GM18498 (cell line): Measurements from ENCODE around the gene RPS8.
"Not testable (repeated sequence)": the region's sequence is repeated elsewhere in the genome, so short reads cannot be mapped to it uniquely, and the experiment has no call there.

ENCODE experiments used
- ATAC-seq: cut with Tn5 transposase; IDR thresholded peaks from one replicate; pipeline ENCODE4 v1.9.1; 2021; ENCODE audit warnings: mild to moderate bottlenecking, moderate library complexity; ENCODE audit not compliant: unreplicated experiment

Gene RPS8

DNA sequence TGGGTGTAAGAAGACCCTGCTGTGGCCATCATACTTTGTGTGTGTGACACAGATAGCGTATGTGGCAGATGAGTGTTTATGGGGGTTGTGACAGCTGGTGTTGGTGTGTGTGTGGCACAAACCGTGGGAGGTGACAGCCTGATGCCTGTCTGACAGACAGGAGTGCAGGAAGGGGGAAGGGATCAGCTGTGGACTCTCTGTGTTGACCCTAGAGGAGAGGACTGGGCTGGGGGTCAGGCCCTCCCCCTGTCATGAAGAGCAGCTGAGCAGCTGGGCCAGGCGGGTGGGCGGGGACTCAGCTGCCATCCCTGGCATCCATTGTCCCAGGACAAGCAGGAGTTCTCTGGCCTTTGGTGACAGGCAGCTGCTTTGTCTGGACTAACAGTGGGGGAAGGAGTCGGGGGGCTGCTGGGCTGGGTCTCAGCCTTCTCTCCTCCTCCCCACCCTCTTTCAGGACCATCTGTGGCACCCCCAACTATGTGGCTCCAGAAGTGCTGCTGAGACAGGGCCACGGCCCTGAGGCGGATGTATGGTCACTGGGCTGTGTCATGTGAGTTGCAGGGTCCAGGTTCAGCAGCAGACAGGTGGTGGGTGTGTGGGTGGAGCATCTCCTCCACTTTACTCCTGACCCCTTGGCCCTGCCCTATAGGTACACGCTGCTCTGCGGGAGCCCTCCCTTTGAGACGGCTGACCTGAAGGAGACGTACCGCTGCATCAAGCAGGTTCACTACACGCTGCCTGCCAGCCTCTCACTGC is 27.1 kb downstream of the RPS8 start:
- no peak for ATAC-seq

DNA sequence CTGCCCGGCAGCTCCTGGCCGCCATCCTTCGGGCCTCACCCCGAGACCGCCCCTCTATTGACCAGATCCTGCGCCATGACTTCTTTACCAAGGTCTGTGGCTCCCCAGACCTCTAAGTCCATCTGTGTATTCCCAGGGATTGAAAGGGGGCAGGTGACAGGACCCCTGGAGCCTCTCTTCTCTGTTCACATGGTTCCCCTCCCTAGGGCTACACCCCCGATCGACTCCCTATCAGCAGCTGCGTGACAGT is 27.6 kb downstream of the RPS8 start:
- no peak for ATAC-seq

DNA sequence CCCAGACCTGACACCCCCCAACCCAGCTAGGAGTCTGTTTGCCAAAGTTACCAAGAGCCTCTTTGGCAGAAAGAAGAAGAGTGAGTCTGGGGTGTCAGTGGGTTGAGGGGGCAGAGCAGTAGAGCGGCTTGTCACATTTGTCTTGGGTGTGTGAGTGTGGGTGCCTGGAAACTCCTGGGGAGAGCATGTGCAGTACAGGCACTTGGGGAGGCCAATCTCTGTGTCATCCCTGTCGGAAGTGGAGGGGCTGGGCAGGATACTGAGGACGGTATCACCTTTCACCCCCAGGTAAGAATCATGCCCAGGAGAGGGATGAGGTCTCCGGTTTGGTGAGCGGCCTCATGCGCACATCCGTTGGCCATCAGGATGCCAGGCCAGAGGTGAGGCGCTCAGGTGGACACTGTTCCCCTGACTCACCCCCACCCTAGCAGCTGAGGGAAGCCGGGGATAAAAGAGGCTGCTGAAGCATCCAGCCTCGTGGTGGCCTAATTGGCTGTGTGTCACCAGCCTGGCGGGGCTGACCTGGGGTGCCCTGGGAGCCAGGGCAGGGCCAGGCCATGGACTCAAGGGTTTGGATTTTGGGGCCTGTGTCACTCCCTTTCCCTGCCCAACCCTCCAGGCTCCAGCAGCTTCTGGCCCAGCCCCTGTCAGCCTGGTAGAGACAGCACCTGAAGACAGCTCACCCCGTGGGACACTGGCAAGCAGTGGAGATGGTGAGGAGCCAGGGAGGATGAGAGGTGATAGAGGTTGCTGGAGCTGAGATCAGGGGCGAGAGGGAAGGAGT is 28.2 kb downstream of the RPS8 start:
- no peak for ATAC-seq

DNA sequence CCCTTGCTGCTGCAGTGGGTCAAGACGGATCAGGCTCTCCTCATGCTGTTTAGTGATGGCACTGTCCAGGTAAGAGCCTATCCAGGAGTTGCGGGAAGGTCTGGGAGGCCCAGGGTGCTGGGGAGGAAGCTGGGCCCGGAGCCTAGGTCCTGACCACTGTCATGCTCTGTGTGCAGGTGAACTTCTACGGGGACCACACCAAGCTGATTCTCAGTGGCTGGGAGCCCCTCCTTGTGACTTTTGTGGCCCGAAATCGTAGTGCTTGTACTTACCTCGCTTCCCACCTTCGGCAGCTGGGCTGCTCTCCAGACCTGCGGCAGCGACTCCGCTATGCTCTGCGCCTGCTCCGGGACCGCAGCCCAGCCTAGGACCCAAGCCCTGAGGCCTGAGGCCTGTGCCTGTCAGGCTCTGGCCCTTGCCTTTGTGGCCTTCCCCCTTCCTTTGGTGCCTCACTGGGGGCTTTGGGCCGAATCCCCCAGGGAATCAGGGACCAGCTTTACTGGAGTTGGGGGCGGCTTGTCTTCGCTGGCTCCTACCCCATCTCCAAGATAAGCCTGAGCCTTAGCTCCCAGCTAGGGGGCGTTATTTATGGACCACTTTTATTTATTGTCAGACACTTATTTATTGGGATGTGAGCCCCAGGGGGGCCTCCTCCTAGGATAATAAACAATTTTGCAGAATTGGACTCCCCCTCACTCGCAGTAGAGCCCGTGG is 30.1 kb downstream of the RPS8 start:
- no peak for ATAC-seq

DNA sequence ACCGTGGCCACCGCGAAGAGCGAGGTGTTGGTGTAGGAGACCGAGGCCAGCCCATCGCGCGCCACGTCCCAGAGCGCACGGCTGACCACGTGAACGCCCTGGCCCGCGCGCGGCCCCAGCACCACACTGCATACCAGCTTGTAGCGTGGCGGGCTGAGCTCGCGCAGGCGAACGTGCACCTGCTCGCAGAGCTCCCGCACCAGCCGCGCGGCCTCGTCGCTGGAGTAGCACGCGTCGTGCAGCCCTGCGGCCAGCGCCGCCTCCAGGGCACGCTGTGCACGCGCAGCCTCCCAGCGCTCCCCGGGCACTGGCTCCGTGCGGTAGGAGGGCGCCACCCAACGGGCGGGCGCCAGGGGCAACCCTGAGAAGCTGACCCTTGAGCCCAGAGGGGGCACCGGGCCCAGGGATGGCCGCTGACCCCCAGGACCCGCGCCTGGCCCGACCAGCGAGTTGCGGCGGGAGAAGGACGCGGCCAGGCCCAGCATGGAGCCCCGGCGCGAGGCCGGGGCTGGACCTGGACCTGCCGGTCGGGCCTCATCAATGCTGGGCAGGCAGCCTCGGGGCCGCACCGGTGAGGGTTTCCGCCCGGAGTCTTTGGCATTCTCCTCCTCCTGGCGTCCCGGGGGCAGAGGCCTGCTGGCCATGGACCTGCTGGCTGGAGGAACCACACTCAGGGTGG is 30.8 kb downstream of the RPS8 start:
- ATAC-seq: no peak

DNA sequence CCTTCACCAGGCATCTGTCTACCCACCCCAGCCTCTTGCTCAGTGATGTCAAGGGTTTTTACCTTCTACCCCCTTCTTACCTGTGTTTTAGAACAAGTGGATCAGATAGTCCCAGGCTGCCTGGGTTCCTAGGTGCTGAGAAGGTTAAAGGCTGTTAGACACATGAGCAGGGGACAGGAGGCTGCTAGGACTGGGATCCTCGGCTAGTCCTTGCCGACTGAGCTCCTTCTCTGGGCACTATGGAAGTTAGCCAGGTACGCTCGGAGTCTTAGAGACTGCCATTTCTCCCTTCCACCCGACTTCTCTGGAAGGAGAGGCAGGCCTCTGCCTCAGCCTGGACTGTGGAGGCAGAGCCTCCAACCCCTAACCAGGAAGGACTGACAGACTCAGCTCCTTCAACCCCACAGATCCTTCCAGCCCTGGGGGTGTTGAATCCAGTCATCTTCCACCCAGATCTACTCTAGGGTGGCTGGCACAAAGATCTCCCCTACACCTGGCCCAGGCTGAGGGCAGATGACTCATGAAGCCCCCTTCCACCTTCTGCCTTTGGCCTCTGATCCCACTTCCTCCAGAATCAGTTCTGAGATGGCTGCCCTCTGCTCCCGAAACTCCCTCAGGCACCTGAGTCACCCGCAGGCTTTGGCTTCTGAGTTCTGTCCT is 31.5 kb downstream of the RPS8 start, which contains the start of gene DYNLT4:
TSS of gene DYNLT4 (minus strand) at position 648 of the 660 bp plus-strand sequence. CDS start 683 bp downstream, outside the sequence.
- no peak for ATAC-seq

DNA sequence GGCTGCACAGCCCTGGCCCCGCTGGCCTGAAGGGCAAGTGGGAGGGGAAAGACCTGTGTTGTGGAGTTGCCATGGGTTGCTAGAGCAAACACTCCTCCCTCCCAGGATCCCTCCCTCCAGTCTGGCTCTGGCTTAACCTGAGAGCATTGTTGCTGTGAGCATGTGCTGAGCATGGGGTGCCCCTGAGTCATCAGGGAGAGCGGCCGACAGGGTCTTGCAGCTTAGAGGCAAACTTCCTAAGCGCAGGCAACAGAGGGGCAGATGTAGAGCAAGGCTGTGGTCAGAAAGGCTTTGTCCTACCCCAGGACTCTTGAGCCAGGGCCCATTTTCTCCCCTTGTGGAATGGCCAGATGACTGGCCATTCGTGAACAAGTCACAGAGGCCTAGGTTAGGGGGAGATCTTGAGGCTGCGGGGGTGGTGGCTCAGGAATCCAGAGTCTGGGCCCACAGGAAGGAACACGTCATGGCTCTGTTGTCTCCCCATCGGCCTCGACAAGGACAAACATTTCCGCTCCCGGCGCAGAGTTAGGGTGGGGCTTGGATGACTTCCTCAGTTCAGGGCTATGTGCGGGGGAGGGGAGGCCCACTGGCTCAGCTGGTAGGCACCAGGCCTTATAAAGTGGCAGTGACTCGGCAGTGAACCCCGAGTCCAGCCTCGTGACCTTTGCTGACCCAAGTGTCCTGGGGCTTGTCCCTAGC is 32.2 kb downstream of the RPS8 start:
- ATAC-seq: no peak

DNA sequence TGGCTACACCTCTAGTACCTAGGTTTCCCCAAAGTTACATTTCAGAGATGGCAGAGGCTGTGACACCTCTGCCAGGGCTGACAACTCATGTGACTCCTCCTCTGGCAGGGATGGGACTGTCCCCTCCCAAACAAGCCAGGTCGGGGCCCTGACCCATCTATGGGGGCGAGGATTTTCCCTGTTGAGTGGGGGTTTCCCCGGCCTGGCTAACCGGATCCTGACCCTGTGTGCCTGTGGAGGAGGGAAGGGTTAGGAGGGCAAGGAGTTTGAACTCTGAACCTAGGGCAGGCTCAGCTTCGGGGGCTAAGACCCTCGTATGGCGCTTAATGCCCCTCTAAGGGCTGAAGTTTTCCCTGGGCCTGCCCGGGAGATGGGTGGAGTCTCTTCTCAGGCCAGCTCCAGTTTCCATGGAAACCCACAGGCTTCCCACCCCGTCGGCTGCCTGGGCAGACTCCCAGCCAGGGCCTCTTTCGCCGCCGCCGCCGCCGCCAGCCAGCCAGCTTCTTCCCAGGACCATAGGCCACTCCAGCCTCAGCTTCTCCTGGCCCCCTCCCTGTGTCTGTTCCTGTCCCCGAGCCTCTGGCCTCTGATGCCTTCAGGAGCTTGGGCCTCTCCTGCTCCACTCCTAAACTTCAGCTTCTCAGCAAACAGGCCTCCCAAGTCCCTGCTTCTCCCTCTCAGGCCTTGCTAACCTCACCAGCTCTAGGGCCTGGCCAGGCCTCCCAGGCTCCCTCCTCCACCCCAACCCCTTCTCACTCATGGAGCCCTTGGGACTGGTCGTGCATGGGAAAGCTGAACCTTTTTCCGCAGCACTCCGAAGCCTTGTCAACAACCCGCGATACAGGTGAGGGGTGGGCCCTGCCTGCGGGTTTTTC is 33.0 kb downstream of the RPS8 start, which contains the start of gene BTBD19:
TSS of gene BTBD19 (plus strand) at position 461 of the 875 bp plus-strand sequence. CDS start at position 759, 298 bp downstream.
- no peak for ATAC-seq

DNA sequence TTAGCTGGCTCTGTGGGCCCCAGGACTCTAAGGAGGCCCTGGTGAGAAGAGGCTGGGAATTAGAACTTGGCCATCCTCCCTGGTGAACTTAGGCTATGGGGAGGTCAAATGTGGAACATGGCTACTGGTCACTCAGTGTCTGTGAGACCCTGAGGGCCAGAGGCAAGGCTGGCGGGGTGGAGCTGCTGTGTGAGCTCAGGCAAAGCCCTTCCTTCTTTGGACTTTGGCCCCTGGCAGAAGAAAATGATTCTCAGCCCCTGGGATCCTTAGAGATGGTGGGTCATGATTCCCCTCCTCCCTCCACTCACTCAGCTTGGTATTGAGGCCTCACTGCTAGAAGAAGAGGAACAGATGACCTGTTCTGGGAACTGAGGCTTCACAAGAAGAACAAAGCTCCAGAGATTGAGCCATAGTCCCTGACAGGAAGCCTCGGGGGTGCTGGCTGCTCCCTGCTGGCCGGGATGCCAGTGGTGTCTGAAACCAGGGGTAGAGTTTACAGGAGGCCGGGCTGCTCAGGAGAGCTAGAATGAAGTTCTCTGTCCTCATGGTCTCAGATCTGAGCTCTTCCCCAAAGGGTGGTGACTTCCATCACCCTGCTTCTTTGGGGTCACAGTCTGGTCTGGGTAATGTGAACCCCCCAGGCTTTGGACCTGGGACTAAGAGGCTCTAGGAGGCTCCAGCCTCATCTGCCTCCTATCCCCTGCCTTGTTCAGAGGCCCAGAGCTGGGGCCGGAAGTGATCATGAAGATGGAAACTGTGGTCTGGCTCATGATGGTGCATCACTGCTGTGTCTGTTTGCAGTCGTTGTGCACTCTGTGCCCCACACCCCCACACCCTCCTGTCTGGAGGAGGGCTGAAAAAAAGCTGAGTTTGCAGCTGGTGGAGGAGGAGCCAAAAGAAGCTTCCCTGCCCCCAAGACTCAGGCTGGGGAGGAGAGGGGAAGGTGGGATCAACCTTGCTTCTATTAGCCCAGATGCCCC is 33.9 kb downstream of the RPS8 start:
- peak; percentile 44 for ATAC-seq

DNA sequence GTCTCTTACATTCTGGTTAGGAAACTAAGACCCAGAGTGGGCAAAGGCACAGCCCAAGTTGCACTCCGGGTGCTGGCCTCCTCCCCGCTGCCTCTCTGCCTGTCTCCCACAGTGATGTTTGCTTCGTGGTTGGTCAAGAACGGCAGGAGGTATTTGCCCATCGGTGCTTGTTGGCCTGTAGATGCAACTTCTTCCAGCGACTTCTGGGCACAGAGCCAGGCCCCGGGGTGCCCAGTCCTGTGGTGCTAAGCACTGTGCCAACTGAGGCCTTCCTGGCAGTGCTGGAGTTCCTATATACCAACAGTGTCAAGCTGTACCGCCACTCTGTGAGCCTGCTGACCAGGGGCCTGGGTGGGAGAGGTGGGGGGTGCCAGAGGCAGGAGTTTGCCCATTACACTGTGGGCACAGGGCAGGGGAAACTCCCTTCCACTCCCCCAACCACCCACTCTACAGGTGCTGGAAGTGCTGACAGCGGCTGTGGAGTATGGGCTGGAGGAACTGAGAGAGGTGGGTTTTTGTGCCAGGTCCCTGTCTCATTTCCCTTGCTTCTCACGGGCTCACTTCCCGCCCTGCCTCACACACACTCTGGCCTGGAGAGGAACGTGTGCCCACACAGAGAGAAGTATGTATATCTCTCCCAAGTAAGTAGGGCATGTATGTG is 34.9 kb downstream of the RPS8 start:
- no peak for ATAC-seq

DNA sequence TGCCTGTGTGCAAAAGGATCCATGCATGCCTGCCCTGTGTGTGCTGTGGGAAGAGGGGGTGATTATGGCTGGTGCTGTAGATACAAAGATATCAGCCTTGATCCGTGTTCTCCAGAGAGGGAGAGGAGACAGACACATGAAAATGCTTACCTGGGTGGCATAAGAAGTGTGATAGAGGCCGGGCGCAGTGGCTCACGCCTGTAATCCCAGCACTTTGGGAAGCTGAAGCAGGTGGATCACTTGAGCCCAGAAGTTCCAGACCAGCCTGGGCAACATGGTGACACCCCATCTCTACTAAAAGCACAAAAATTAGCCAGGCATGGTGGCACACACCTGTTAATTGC is 35.4 kb downstream of the RPS8 start:
- not testable (repeated sequence) for ATAC-seq

DNA sequence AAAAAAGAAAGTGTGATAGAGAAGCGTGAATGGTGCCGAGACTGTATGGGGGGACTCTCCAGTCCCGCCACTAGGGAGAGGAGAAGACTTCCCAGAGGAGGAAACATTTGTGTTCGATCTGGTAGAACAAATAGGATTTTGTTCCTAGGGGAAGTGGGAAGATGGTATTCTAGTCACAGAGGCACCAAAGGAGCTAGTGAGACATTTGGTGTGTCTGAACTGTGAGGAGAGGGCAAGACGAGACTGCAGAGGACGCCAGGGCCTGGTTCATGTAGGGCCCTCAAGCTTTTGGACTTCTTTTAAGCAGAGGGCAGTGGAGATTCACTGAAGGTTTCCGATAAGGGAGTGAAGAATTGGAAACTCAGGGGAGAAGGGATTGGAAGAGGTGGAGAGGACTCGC is 35.9 kb downstream of the RPS8 start:
- no peak for ATAC-seq

DNA sequence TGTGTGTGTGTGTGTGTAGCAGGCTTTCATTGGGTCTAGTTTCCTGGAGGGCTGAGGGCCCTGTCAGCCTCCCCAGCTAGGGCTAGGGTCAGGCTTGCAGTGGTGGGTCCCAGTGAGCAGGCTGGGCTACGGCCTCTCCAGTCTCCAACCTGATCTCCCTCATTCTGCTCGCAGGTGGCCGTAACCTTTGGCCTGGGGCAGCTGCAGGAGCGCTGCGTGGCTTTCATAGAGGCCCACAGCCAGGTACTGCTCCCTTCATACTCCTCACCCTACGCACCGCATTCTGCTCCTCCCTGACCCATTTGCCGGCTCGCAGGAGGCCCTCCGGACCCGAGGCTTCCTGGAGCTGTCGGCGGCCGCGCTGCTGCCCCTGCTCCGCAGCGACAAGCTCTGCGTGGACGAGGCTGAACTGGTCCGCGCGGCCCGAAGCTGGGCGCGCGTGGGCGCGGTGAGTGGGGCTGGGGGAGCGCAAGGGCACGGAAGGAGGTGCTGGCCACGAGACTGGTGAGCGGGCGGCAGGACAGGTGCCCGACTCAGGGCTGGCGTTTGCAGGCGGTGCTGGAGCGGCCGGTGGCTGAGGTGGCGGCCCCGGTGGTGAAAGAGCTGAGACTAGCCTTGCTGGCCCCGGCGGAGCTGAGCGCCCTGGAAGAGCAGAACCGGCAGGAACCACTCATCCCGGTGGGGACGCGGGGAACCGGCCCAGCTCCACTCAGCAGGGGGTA is 37.6 kb downstream of the RPS8 start:
- ATAC-seq: no peak

DNA sequence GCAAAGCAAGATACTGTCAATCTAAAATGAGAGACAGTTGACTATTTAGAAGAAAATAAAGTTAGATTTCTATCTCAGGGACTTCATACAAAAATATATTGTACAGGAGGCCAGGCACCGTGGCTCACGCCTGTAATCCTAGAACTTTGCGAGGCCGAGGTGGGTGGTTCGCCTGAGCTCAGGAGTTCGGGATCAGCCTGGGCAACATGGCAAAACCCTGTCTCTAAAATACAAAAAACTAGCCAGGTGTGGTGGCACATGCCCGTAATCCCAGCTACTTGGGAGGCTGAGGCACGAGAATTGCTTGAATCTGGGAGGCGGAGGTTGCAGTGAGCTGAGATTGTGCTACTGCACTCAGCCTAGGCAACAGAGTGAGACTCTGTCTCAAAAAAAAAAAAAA is 40.6 kb downstream of the RPS8 start:
- not testable (repeated sequence) for ATAC-seq

DNA sequence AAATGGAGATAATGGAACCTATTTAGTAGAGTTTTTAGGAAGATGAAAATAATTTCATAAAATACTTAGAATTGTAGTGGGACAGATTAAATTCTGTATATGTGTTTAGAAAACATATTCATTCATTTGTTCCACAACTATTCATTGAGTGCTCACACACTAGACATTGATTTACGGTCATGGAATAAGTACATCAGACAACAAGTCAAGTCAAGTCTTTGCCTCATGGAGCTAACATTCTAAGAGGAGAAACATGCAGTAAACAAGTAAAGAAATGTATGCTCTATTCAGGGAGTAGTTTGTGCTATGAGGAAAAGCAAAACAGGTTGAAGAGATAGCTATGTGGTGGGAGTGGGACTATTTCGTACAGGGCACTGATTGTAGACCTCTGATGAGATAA is 42.0 kb downstream of the RPS8 start:
- no peak for ATAC-seq

DNA sequence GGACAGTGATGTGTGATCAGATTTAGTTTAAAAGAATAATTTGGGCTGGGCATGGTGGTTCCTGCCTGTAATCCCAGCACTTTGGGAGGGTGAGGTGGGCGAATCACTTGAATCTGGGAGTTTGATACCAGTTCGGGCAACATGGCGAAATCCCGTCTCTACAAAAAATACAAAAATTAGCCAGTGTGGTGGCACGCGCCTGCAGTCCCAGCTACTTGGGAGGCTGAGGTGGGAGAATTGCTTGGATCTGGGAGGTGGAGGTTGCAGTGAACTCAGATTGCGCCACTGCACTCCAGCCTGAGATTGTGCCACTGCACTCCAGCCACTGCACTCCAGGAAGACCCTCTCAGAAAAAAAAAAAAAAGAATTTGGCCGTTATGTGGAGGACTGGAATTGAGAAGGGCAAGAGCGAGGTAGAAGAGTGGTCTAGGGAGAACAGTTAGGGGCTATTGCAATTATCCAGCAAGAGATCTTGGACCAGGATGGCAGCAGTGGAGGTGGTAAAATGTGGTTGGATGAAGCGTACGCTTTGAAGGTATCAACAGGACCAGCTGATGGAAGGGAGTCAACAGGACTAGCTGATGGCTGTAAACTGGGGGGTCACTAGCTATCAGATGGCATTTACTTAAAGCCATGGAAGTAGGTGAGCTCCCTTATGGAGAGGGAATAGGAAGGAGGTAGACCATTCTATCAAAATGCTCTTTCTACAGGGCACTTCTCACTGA is 42.6 kb downstream of the RPS8 start:
- no peak for ATAC-seq
